Measurements from ENCODE around the gene ATP2C1.
"Not testable (repeated sequence)": the region's sequence is repeated elsewhere in the genome, so short reads cannot be mapped to it uniquely, and the experiment has no call there.

Gene ATP2C1

GRCh38 chr3:130968221-130968620 is 74.3 kb downstream of the ATP2C1 start:
- in situ Hi-C loops (cut with MboI; ENCODE audit: low sequenced_read_pairs, unreplicated experiment), result no loop called here
- no peak for DNase-seq (ENCODE audit: low spot score)
- TF ChIP-seq CTCF (IDR thresholded peaks at IDR 0.05; ENCODE audit: borderline replicate concordance, control extremely low read depth, extremely low read depth, insufficient read depth, missing control alignments), result no peak

- TF ChIP-seq CTCF (IDR thresholded peaks at IDR 0.05; ENCODE audit: borderline replicate concordance, control extremely low read depth, extremely low read depth, insufficient read depth, missing control alignments), result no peak
- in situ Hi-C loops (cut with MboI; ENCODE audit: low sequenced_read_pairs, unreplicated experiment), result no loop called here
- no peak for DNase-seq (ENCODE audit: low spot score)
Measured at GRCh38 chr3:130969621-130970020, 75.7 kb downstream of the ATP2C1 start.

- no peak for TF ChIP-seq CTCF (IDR thresholded peaks at IDR 0.05; ENCODE audit: borderline replicate concordance, control extremely low read depth, extremely low read depth, insufficient read depth, missing control alignments)
- DNase-seq (ENCODE audit: low spot score), result no peak
- in situ Hi-C loops (cut with MboI; ENCODE audit: low sequenced_read_pairs, unreplicated experiment), result no loop called here
Measured at GRCh38 chr3:130971208-130971607, 77.3 kb downstream of the ATP2C1 start.

GRCh38 chr3:130972592-130972991 is 78.7 kb downstream of the ATP2C1 start:
- in situ Hi-C loops (cut with MboI; ENCODE audit: low sequenced_read_pairs, unreplicated experiment); DNase-seq (ENCODE audit: low spot score): not testable (repeated sequence)

GRCh38 chr3:130973406-130973805 is 79.5 kb downstream of the ATP2C1 start:
- TF ChIP-seq CTCF (IDR thresholded peaks at IDR 0.05; ENCODE audit: borderline replicate concordance, control extremely low read depth, extremely low read depth, insufficient read depth, missing control alignments), result no peak
- in situ Hi-C loops (cut with MboI; ENCODE audit: low sequenced_read_pairs, unreplicated experiment), result no loop called here
- no peak for DNase-seq (ENCODE audit: low spot score)

GRCh38 chr3:130974201-130974600 is 80.3 kb downstream of the ATP2C1 start:
- no peak for DNase-seq (ENCODE audit: low spot score)
- TF ChIP-seq CTCF (IDR thresholded peaks at IDR 0.05; ENCODE audit: borderline replicate concordance, control extremely low read depth, extremely low read depth, insufficient read depth, missing control alignments), result no peak

GRCh38 chr3:130975251-130975650 is 81.4 kb downstream of the ATP2C1 start:
- in situ Hi-C loops (cut with MboI; ENCODE audit: low sequenced_read_pairs, unreplicated experiment), result no loop called here
- DNase-seq (ENCODE audit: low spot score), result no peak
- no peak for TF ChIP-seq CTCF (IDR thresholded peaks at IDR 0.05; ENCODE audit: borderline replicate concordance, control extremely low read depth, extremely low read depth, insufficient read depth, missing control alignments)

More at GRCh38 chr3:130974201-130974600, 80.3 kb downstream of the ATP2C1 start:
- in situ Hi-C loops (cut with MboI; ENCODE audit: low sequenced_read_pairs, unreplicated experiment), result no loop called here
